IPS-20b (cell line): ENCODE measurements around the gene ITGB7.

ENCODE experiments used
- H3K27ac ChIP-seq: one replicate; pipeline ENCODE4 v1.5.1; 2013; ENCODE audit warnings: low read length
- H3K27me3 ChIP-seq: 2 replicates; pipeline ENCODE4 v1.6.1; 2013; ENCODE audit warnings: mild to moderate bottlenecking, low read length, inconsistent platforms; ENCODE audit not compliant: insufficient read depth
- H3K36me3 ChIP-seq: 2 replicates; pipeline ENCODE4 v1.6.1; 2013; ENCODE audit warnings: low read depth, mild to moderate bottlenecking, inconsistent platforms, low read length, moderate library complexity; ENCODE audit not compliant: insufficient read depth
- H3K4me1 ChIP-seq: 2 replicates; pipeline ENCODE4 v1.6.1; 2013; ENCODE audit warnings: mild to moderate bottlenecking, control low read depth, inconsistent platforms, low read length, moderate library complexity; ENCODE audit not compliant: insufficient read depth
- H3K4me3 ChIP-seq: 2 replicates; pipeline ENCODE4 v1.5.1; 2013; ENCODE audit warnings: mild to moderate bottlenecking, low read length, inconsistent platforms
- H3K9ac ChIP-seq: 2 replicates; pipeline ENCODE4 v1.6.1; 2013; ENCODE audit warnings: low read depth, mild to moderate bottlenecking, inconsistent platforms, low read length, moderate library complexity
- H3K9me3 ChIP-seq: 2 replicates; pipeline ENCODE4 v1.6.1; 2013; ENCODE audit warnings: mild to moderate bottlenecking, low read depth, low read length, inconsistent platforms; ENCODE audit not compliant: insufficient read depth

Gene ITGB7

DNA sequence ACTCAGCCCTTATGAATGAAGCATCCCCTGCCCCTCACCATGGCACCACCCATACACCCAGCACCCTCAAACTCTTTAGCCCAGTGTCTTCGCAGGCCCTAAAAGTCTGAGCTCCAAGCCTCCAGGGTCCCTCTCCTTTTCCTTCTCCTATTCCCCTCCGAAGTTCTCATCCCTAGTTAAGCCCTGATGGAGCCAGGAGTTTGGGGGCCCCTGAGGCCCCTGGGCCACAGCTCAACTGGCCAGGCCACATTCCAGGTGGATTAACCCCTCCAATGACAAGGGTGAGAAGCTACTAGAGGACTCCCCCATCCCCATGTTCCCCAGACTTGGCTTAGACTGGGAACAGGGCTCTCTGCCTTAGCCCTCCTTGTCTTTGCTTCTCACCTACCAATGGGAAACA, 22.4 kb upstream of the ITGB7 start:
- Histone ChIP-seq H3K9ac (no peak overlapping the region), H3K4me1 (peaks cover 48% of the 10 kb centered on the region), H3K36me3 (no peaks in the 10 kb centered on the region), H3K27ac (no peak overlapping the region), H3K9me3 (no peaks in the 10 kb centered on the region), H3K4me3 (no peak overlapping the region), H3K27me3 (peaks cover 16% of the 10 kb centered on the region)

- Histone ChIP-seq H3K4me3 (no peak overlapping the region), H3K27ac (no peak overlapping the region), H3K27me3 (peaks cover 19% of the 10 kb centered on the region), H3K9ac (no peak overlapping the region), H3K36me3 (no peaks in the 10 kb centered on the region), H3K9me3 (no peaks in the 10 kb centered on the region), H3K4me1 (peaks cover 45% of the 10 kb centered on the region)
These were observed 20.8 kb upstream of the ITGB7 start for GRCh38 chr12:53227836-53228235.

GRCh38 chr12:53227341-53227740, 20.3 kb upstream of the ITGB7 start:
- H3K9me3 ChIP-seq = no peaks in the 10 kb centered on the region
- H3K27me3 ChIP-seq = peaks cover 19% of the 10 kb centered on the region
- no peaks in the 10 kb centered on the region for H3K36me3 ChIP-seq
- H3K4me1 ChIP-seq = peaks cover 46% of the 10 kb centered on the region
- H3K9ac ChIP-seq = no peak overlapping the region
- no peak overlapping the region for H3K27ac ChIP-seq
- no peak overlapping the region for H3K4me3 ChIP-seq

GRCh38 chr12:53226815-53227214, 19.8 kb upstream of the ITGB7 start:
- Histone ChIP-seq H3K27me3 (peaks cover 19% of the 10 kb centered on the region), H3K36me3 (no peaks in the 10 kb centered on the region), H3K27ac (no peak overlapping the region), H3K9ac (no peak overlapping the region), H3K9me3 (no peaks in the 10 kb centered on the region), H3K4me1 (peaks cover 49% of the 10 kb centered on the region), H3K4me3 (no peak overlapping the region)

DNA sequence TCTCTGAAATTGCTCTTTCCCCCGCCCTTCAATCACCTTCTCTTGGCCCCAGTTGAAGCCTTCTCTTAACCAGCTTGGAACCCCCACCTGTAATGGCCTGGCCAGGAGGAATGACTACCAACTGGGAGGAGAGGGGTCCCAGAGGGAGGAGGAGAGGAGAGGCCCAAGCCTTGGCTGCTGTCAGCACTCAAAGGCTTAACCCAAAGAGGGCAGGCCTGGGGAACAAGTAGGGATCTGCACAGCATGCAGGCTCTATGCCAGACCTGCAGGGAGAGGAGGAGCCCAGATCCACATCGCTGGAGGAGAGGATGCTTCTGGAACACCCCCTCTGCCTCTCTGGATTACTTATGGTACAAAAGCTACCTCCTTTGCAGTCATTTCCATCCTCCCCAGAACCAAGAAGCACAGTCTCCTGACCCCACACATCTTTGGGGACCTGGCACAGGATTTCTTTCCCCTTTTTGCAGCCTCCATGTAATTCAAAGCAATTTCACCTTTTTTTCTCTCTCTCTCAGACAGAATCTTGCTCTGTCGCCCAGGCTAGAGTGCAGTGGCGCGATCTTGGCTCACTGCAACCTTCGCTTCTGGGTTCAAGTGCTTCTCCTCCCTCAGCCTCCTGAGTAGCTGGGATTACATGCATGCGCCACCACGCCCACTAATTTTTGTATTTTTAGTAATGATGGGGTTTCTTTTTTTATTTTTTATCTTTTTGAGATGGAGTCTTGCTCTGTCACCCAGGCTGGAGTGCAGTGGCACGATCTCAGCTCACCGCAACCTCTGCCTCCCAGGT, 18.8 kb upstream of the ITGB7 start:
- Histone ChIP-seq H3K9me3 (no peaks in the 10 kb centered on the region), H3K9ac (no peak overlapping the region), H3K4me3 (no peak overlapping the region), H3K27ac (no peak overlapping the region), H3K4me1 (peaks cover 46% of the 10 kb centered on the region), H3K27me3 (0 out of 2 replicates have a peak, but pooled peaks cover 10% of the 10 kb centered on the region), H3K36me3 (no peaks in the 10 kb centered on the region)

DNA sequence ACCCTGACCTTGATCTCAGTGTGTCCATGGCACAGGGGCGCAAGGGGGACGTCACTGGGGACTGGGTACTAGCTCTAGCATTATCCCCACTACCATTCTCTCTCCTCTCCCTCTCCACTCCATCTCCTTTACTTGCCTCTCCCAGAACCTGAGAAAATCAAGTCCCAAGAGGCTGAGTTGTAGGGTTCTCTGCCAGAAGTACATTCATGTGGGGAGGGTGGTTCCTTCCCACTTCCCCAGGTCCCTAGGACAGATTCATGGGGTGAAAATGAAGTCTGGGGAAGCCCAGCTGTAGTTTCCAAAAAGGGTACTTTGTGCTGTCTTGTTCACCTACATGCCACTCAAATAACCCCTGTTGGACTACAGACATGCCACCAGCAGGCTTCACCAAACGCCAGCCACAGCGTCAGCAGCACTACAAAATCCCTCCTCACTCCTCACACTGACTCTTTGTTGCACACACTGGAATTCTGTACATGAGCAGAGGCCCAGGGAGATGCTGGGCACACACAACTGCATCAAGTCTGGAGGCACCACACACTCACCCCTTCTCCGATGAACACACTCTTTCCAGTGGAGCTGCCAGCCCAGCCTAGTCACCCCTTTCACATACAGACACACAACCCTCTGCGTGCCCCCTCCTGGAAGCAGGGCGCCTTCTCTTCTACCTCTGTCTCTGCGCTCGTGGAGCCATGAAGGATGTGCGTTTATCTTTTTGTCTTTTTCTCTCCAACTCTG, 18.0 kb upstream of the ITGB7 start:
- peak overlapping the region; percentile 3; the same call in 1 of the 2 replicates for H3K4me3 ChIP-seq
- H3K4me1 ChIP-seq = peaks cover 44% of the 10 kb centered on the region
- peak overlapping the region; percentile 10 for H3K27ac ChIP-seq
- peaks cover 14% of the 10 kb centered on the region; the same call in 1 of the 2 replicates for H3K27me3 ChIP-seq
- no peaks in the 10 kb centered on the region for H3K36me3 ChIP-seq
- H3K9me3 ChIP-seq = no peaks in the 10 kb centered on the region
- H3K9ac ChIP-seq = peak overlapping the region; percentile 5; the same call in 1 of the 2 replicates

DNA sequence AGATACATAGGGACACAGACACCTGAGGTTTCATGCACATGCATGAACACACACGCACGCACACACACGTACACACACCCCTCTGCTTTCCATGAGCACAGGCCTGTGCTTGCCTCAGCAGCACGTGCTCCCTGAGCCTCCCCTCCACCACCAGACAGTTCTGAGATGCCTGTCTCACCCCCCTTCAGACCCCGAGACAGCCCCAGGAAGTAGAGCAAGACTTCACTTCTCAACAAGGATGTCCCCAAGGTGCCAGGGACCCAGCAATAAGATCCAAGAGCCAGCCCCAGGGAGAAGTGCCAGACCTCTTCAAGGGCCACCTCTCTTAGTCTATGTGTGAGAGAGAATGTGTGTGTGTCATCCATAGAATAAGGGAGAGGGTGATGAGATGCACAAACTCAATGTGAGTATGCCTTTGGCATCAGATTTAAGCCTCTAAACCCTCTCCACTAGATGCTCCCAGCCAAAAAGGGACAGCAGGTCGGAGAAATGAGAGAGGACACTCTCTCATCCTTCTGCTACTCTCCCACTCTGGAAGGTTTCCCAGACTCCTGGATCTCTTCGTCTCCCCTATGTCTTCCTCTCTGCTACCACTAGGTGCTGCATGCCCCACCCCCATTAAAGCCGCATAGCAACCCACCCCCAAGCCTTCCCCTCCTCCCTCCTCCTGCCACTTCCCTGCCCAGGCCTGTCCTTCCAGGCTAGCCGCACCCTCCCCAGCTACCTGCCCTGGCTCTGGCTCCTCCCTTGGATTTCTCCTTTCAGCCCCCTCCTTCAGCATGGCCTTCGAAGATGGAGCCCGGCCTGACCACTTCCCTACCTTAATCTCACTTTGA, 17.2 kb upstream of the ITGB7 start:
- Histone ChIP-seq H3K4me1 (peaks cover 40% of the 10 kb centered on the region), H3K27ac (peak overlapping the region; percentile 10), H3K4me3 (peak overlapping the region; percentile 48; the same call in 1 of the 2 replicates), H3K36me3 (no peaks in the 10 kb centered on the region), H3K9me3 (no peaks in the 10 kb centered on the region), H3K27me3 (peaks cover 22% of the 10 kb centered on the region), H3K9ac (peak overlapping the region; percentile 54; the same call in 1 of the 2 replicates)

DNA sequence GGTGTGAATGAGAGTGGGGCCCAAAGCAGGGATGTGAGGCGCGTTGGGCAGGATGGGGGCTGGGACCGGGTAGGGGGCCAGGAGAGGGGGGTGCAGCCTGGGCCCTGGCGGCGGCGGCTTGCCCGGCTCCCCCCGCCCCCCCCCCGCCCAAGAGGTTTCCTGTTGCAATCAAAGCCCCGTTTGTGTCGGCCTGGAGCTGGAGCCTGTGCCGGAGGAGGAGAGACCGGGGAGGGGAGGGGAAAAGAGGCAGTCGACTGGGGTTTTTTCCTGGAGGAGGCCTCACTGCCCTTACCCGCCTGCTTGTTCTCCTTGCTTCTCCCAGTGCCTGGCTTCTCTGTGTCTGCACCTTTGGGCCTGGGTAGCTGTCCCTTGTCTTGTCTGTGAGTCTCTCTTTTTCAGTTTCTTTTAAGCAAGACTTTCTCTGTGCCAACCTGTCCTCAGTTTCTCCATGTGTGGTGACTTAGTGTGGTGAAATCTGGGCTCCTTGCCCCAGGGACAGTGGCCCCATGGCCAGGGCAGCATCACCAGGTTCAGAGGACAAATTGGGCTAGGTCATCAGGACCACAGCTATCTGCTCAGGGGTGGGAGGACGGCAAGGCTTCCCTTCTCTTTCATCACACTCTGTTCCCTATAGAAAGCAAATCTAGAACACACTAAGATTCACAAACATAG, 16.5 kb upstream of the ITGB7 start:
- Histone ChIP-seq H3K36me3 (no peaks in the 10 kb centered on the region), H3K4me1 (peaks cover 39% of the 10 kb centered on the region), H3K4me3 (peak overlapping the region; percentile 48), H3K9me3 (no peaks in the 10 kb centered on the region), H3K9ac (peak overlapping the region; percentile 54; the same call in 1 of the 2 replicates), H3K27ac (no peak overlapping the region), H3K27me3 (peaks cover 28% of the 10 kb centered on the region)

- no peaks in the 10 kb centered on the region for H3K9me3 ChIP-seq
- no peak overlapping the region for H3K27ac ChIP-seq
- H3K4me3 ChIP-seq = peak overlapping the region; percentile 84; the same call in 1 of the 2 replicates
- no peaks in the 10 kb centered on the region for H3K36me3 ChIP-seq
- peak overlapping the region; percentile 2; the same call in 1 of the 2 replicates for H3K9ac ChIP-seq
- H3K4me1 ChIP-seq = peaks cover 46% of the 10 kb centered on the region
- peaks cover 35% of the 10 kb centered on the region for H3K27me3 ChIP-seq
These were observed 15.8 kb upstream of the ITGB7 start for GRCh38 chr12:53222806-53223261.

DNA sequence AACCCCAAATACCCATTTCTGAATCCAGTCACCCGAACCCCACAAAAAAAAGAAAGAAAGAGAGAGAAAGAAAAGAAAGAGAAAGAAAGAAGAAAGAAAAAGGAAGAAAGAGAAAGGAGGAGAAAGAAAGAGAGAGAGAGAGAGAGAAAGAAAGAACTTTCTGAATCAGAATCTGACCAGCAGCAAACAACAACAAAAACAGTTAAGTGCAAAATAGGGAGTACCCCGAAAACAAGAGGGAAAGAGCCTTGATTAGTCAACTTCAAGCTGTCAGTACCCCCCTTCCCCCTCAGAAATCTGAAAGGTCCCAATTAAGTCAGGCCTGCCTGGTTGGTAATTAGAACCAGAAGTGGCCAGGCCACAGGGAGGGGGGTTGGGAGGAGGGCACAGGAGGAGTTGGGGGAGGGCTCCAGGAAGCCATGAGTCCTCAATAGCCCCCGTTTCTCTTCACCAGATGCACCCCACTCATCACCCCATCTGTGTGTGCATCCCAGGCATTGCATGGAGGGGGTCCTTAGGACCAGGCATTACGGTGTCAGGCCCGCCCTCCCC, 15.2 kb upstream of the ITGB7 start:
- H3K9me3 ChIP-seq = no peaks in the 10 kb centered on the region
- H3K27me3 ChIP-seq = peaks cover 39% of the 10 kb centered on the region
- H3K4me1 ChIP-seq = peaks cover 48% of the 10 kb centered on the region
- peak overlapping the region; percentile 54; the same call in 1 of the 2 replicates for H3K9ac ChIP-seq
- H3K27ac ChIP-seq = no peak overlapping the region
- no peaks in the 10 kb centered on the region for H3K36me3 ChIP-seq
- peak overlapping the region; percentile 84 for H3K4me3 ChIP-seq
